HL-60 (cell line): ENCODE data around the gene LCK.

Experiments
- DNase-seq, 2 experiments: peaks; one replicate each; pipeline ENCODE4 v3.0.0-alpha.2; 2010 to 2020; ENCODE audit warnings: low read depth in 1 of 2, low spot score in 1 of 2
- H3K27ac ChIP-seq: fragments of 250-450 bp; sonication (Bioruptor Pico); replicated peaks from 2 replicates; pipeline ENCODE4 v1.5.1; 2020; ENCODE audit warnings: mild to moderate bottlenecking, moderate library complexity
- H3K27me3 ChIP-seq: fragments of 250-450 bp; sonication (Bioruptor Pico); 2 replicates; pipeline ENCODE4 v1.5.1; 2021; ENCODE audit warnings: mild to moderate bottlenecking, moderate library complexity; ENCODE audit not compliant: insufficient read depth, poor library complexity, severe bottlenecking
- H3K4me3 ChIP-seq: replicated peaks from 2 replicates; pipeline ENCODE4 v1.5.1; 2011; ENCODE audit warnings: mild to moderate bottlenecking, control low read depth, low read length; ENCODE audit not compliant: insufficient read depth
- GABPA ChIP-seq: IDR thresholded peaks from 2 replicates; pipeline ENCODE4 v1.6.1; 2012; ENCODE audit warnings: low read depth
- POLR2AphosphoS5 ChIP-seq: IDR thresholded peaks from 2 replicates; pipeline ENCODE4 v1.6.1; 2012; ENCODE audit warnings: low read depth
- SPI1 ChIP-seq: IDR thresholded peaks from 2 replicates; pipeline ENCODE4 v1.6.1; 2012; ENCODE audit warnings: low read depth, mild to moderate bottlenecking, borderline replicate concordance
- TF ChIP-seq, protein P1 (sequence below): IDR thresholded peaks from 2 replicates; pipeline ENCODE4 v1.6.1; 2012; ENCODE audit warnings: low read depth; ENCODE audit not compliant: insufficient replicate concordance
- TF ChIP-seq, protein P2 (sequence below): IDR thresholded peaks from one replicate; pipeline ENCODE4 v1.5.1; 2011; ENCODE audit warnings: low read length, control low read depth, inconsistent platforms; ENCODE audit not compliant: insufficient read depth

Gene LCK

DNA sequence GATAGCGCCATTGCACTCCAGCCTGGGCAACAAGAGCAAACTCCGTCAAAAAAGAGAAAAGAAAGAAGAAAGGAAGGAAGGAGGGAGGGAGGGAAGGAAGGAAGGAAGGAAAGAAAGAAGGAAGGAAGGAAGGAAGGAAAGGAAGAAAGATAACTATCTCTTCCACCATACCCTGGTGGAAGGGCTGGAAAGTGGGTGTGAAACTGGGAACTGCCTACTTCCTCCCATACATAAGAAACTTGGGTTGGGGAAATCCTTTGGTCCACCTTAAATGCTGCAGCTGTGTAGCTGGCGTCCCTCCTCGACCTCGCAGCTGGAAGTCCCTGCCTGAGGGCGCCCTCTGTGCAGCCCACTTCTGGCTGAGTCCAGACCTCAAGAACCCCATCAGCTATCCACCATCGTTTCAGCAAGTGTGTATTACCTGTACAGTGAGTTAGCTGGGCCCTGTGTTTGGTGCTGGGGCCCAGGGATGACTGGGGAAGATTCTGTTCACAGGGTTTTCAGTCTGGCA lies 8.7 kb upstream of the LCK start:
- H3K27ac ChIP-seq = no peak overlapping the region
- DNase-seq = no peak
- H3K4me3 ChIP-seq = no peak overlapping the region
- no peaks in the 10 kb centered on the region for H3K27me3 ChIP-seq
- TF ChIP-seq SPI1 (peak; percentile 21; the same call in 1 of the 2 replicates), GABPA (no peak), POLR2AphosphoS5 (no peak)
- TF ChIP-seq, protein P1, sequence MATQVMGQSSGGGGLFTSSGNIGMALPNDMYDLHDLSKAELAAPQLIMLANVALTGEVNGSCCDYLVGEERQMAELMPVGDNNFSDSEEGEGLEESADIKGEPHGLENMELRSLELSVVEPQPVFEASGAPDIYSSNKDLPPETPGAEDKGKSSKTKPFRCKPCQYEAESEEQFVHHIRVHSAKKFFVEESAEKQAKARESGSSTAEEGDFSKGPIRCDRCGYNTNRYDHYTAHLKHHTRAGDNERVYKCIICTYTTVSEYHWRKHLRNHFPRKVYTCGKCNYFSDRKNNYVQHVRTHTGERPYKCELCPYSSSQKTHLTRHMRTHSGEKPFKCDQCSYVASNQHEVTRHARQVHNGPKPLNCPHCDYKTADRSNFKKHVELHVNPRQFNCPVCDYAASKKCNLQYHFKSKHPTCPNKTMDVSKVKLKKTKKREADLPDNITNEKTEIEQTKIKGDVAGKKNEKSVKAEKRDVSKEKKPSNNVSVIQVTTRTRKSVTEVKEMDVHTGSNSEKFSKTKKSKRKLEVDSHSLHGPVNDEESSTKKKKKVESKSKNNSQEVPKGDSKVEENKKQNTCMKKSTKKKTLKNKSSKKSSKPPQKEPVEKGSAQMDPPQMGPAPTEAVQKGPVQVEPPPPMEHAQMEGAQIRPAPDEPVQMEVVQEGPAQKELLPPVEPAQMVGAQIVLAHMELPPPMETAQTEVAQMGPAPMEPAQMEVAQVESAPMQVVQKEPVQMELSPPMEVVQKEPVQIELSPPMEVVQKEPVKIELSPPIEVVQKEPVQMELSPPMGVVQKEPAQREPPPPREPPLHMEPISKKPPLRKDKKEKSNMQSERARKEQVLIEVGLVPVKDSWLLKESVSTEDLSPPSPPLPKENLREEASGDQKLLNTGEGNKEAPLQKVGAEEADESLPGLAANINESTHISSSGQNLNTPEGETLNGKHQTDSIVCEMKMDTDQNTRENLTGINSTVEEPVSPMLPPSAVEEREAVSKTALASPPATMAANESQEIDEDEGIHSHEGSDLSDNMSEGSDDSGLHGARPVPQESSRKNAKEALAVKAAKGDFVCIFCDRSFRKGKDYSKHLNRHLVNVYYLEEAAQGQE = no peak
- TF ChIP-seq, protein P2, sequence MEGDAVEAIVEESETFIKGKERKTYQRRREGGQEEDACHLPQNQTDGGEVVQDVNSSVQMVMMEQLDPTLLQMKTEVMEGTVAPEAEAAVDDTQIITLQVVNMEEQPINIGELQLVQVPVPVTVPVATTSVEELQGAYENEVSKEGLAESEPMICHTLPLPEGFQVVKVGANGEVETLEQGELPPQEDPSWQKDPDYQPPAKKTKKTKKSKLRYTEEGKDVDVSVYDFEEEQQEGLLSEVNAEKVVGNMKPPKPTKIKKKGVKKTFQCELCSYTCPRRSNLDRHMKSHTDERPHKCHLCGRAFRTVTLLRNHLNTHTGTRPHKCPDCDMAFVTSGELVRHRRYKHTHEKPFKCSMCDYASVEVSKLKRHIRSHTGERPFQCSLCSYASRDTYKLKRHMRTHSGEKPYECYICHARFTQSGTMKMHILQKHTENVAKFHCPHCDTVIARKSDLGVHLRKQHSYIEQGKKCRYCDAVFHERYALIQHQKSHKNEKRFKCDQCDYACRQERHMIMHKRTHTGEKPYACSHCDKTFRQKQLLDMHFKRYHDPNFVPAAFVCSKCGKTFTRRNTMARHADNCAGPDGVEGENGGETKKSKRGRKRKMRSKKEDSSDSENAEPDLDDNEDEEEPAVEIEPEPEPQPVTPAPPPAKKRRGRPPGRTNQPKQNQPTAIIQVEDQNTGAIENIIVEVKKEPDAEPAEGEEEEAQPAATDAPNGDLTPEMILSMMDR = no peak

DNA sequence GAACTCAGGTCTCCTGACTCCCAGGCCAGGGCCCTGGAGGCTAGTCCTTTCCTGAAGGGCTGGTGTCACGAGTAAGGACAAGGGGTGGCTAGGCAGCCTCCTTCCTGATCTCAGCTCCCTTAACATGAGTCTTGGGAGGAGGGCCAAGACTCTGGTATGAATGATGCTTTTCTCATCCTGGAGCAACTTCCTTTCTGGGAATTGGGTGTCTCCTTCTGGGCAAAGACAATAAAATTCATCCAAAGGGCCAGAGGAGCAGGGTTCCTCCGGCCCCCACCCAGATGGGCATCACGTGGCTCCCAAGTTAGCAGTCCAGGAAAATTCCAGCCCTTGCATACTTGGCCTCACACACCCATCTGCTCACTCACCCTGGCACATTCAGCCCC lies 4.2 kb upstream of the LCK start, which contains the start of gene FAM167B:
Gene FAM167B (plus strand): TSS at position 335 of the 386 bp plus-strand sequence. CDS start 200 bp downstream, outside the sequence.
- Histone ChIP-seq H3K27me3 (no peaks in the 10 kb centered on the region), H3K27ac (no peak within 1 kb of the TSS), H3K4me3 (no peak within 1 kb of the TSS)
- TF ChIP-seq GABPA (no peak), POLR2AphosphoS5 (no peak), SPI1 (no peak)
- TF ChIP-seq, protein P2 = no peak
- TF ChIP-seq, protein P1 = no peak
- DNase-seq = no peak

DNA sequence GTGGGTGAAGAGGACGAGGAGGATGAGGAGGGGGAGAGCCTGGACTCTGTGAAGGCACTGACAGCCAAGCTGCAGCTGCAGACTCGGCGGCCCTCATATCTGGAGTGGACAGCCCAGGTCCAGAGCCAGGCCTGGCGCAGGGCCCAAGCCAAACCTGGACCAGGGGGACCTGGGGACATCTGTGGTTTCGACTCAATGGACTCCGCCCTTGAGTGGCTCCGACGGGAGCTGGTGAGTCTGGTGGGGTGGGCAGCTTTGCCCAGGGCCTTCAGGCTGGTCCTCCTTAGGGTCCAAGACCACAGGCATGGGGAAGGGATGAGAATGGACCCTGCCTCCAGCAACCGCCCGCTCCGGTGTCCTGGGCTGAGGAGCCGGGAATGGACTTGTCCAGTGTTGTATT lies 3.6 kb upstream of the LCK start:
- no peak for TF ChIP-seq SPI1
- no peak for TF ChIP-seq GABPA
- no peak for DNase-seq
- Histone ChIP-seq H3K27me3 (no peaks in the 10 kb centered on the region), H3K4me3 (no peak overlapping the region), H3K27ac (no peak overlapping the region)

DNA sequence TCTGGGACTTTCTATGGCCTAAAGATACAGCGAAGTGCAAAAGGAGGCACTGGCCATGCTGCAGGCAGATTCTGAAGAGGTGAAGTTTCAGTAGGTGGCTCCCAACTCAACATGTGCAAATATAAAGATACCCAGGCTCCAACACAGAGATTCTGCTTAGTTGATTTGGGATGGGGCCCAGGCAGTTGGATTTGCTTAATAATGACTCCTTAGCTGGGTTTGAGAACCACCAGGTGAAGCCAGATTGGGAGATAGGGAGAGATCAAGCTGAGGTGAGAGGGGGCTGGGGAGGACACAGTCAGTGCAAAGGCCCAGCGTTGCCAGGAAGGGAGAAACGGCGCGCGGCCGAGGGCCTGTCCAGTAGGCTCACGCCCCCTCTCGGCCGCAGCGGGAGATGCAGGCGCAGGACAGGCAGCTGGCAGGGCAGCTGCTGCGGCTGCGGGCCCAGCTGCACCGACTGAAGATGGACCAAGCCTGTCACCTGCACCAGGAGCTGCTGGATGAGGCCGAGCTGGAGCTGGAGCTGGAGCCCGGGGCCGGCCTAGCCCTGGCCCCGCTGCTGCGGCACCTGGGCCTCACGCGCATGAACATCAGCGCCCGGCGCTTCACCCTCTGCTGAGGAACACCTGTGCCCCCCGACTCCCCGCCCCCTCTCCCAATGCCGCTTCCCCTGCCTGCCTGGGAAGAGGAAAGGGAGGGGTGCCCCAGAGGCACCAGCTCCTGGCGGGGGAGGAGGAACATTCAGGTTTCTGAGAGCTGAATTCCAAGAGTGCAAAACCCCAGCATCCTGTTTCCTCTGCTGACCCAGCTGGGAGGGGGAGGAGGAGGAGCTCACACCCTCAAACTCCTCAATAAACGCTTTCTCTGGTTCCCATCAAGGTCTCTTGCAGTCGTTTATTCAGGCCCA lies 2.8 kb upstream of the LCK start:
- H3K27me3 ChIP-seq = no peaks in the 10 kb centered on the region
- H3K27ac ChIP-seq = no peak overlapping the region
- DNase-seq = peak; percentile 45 to 77
- no peak overlapping the region for H3K4me3 ChIP-seq
- no peak for TF ChIP-seq SPI1
- TF ChIP-seq, protein P1 = no peak
- TF ChIP-seq POLR2AphosphoS5 = peak; percentile 72
- TF ChIP-seq, protein P2 = peak; percentile 87
- no peak for TF ChIP-seq GABPA
